Parathyroid adenoma (tissue), 2 donors: ENCODE data around the gene WDR46.

Source experiments
- H2AFZ ChIP-seq: fragments of 300-600 bp; sonication (generic); one replicate; pipeline ENCODE4 v1.7.0; 2017; ENCODE audit warnings: antibody characterized with exemption, mild to moderate bottlenecking
- H3K27ac ChIP-seq: fragments of 300-600 bp; sonication (generic); one replicate; pipeline ENCODE4 v1.7.0; 2017
- H3K27me3 ChIP-seq: fragments of 300-600 bp; sonication (generic); one replicate; pipeline ENCODE4 v1.7.0; 2017; ENCODE audit warnings: low read length; ENCODE audit not compliant: control insufficient read depth, insufficient read depth
- H3K36me3 ChIP-seq: fragments of 300-600 bp; sonication (generic); one replicate; pipeline ENCODE4 v1.7.0; 2017; ENCODE audit warnings: low read length; ENCODE audit not compliant: control insufficient read depth, insufficient read depth
- H3K4me1 ChIP-seq: fragments of 300-600 bp; sonication (generic); one replicate; pipeline ENCODE4 v1.7.0; 2017; ENCODE audit warnings: control low read depth
- H3K4me2 ChIP-seq: fragments of 300-600 bp; sonication (generic); one replicate; pipeline ENCODE4 v1.7.0; 2017; ENCODE audit warnings: low read length
- H3K4me3 ChIP-seq: fragments of 300-600 bp; sonication (generic); one replicate; pipeline ENCODE4 v1.7.0; 2017; ENCODE audit warnings: low read depth, low read length
- H3K79me2 ChIP-seq: fragments of 300-600 bp; sonication (generic); one replicate; pipeline ENCODE4 v1.7.0; 2017; ENCODE audit warnings: control low read depth
- H3K9ac ChIP-seq: fragments of 300-600 bp; sonication (generic); one replicate; pipeline ENCODE4 v1.7.0; 2017; ENCODE audit warnings: mild to moderate bottlenecking
- H3K9me3 ChIP-seq: fragments of 300-600 bp; sonication (generic); one replicate; pipeline ENCODE4 v1.7.0; 2017; ENCODE audit warnings: low read length; ENCODE audit not compliant: control insufficient read depth
- TF ChIP-seq, protein P1 (sequence below): fragments of 300-600 bp; sonication (generic); IDR thresholded peaks from one replicate; pipeline ENCODE4 v1.7.0; 2017; ENCODE audit warnings: antibody characterized with exemption, mild to moderate bottlenecking
- donor health status: primary hyperparathyroidism.

Gene WDR46

DNA sequence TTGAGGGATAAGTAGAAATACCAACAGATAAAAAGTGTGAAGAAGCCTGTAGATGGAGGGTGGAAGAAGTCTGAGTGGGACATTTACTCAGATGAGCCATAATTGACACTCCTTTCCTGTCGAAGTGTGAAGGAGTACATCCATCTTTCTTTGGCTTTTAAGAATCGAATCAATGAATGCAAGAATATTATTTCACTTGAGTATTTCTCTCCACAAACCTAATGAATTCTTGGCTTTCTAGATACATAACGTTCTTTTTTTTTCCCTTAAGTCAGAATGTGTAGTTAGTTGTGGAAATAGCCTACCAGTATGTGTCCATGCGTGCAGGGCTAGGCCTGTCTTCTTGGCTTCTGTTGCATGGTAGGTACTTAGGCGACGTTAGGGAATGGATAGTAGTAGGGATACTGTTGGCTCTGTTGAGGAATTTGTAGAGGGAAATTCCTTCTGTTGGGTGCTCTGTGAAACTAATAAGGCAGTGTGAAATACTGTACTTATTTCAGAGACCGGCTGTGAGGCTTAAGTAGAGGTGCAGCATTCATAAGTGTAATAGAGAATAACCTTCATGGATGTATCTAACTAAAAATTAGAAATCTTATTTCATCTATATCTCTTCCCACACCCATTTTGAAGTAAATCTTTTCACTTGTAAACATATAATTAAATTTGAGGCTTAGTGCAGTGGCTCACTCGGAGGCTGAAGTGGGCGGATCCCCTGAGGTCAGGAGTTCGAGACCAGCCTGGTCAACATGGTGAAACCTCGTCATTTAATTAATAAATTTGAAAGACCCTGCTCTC lies 15.7 kb downstream of the WDR46 start:
- Histone ChIP-seq H3K27me3 (no peaks in the 10 kb centered on the region), H3K4me2 (peak overlapping the region; percentile 84), H3K4me3 (no peak overlapping the region), H3K27ac (no peak overlapping the region), H2AFZ (no peak overlapping the region), H3K9me3 (no peaks in the 10 kb centered on the region), H3K79me2 (peaks cover 6% of the 10 kb centered on the region), H3K4me1 (peaks cover 6% of the 10 kb centered on the region), H3K9ac (no peak overlapping the region), H3K36me3 (no peaks in the 10 kb centered on the region)
- TF ChIP-seq, protein P1, sequence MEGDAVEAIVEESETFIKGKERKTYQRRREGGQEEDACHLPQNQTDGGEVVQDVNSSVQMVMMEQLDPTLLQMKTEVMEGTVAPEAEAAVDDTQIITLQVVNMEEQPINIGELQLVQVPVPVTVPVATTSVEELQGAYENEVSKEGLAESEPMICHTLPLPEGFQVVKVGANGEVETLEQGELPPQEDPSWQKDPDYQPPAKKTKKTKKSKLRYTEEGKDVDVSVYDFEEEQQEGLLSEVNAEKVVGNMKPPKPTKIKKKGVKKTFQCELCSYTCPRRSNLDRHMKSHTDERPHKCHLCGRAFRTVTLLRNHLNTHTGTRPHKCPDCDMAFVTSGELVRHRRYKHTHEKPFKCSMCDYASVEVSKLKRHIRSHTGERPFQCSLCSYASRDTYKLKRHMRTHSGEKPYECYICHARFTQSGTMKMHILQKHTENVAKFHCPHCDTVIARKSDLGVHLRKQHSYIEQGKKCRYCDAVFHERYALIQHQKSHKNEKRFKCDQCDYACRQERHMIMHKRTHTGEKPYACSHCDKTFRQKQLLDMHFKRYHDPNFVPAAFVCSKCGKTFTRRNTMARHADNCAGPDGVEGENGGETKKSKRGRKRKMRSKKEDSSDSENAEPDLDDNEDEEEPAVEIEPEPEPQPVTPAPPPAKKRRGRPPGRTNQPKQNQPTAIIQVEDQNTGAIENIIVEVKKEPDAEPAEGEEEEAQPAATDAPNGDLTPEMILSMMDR = no peak

DNA sequence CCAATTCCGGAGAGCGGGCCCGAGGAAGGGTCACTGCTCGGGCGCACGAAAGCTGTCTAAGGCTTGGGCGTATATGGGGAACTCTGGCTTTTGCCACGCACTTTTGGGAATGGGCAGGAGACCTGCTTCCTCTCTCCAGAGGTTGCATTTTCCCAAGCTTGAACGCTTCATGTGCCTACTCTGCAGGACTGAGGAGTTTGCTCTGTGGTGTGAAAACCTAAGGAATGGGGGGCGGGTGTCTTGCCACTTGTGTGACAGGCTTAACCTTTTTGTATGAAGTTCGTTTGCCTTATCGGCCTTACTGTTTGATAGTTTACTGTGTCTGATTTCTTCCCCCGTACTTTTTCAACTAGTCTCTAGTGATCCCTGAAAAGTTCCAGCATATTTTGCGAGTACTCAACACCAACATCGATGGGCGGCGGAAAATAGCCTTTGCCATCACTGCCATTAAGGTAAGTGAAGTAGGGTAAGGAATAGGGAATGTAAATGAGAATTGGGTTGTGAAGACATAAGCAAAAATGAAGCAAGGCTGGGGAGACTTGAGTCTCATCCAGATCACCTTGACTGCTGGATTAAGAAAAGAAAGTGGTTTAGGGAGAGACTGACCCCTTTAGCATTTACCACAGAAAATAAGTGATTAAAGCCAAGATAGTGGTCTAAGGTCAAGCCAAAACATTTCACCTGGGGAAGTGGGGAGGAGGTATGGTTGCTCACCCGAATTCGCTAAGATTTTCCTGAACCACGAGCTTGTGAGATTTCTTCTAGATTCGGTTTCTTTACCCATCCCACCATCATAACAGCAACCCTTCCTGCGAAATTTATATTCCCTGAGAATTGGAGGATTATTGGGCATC lies 16.5 kb downstream of the WDR46 start:
- H3K36me3 ChIP-seq = no peaks in the 10 kb centered on the region
- no peaks in the 10 kb centered on the region for H3K9me3 ChIP-seq
- peak overlapping the region; percentile 97 for H2AFZ ChIP-seq
- peak overlapping the region; percentile 3 for H3K9ac ChIP-seq
- H3K27ac ChIP-seq = peak overlapping the region; percentile 97
- no peaks in the 10 kb centered on the region for H3K27me3 ChIP-seq
- peaks cover 6% of the 10 kb centered on the region for H3K4me1 ChIP-seq
- peak overlapping the region; percentile 84 for H3K4me2 ChIP-seq
- TF ChIP-seq, protein P1 = no peak
- H3K4me3 ChIP-seq = peak overlapping the region; percentile 86
- H3K79me2 ChIP-seq = peaks cover 6% of the 10 kb centered on the region

DNA sequence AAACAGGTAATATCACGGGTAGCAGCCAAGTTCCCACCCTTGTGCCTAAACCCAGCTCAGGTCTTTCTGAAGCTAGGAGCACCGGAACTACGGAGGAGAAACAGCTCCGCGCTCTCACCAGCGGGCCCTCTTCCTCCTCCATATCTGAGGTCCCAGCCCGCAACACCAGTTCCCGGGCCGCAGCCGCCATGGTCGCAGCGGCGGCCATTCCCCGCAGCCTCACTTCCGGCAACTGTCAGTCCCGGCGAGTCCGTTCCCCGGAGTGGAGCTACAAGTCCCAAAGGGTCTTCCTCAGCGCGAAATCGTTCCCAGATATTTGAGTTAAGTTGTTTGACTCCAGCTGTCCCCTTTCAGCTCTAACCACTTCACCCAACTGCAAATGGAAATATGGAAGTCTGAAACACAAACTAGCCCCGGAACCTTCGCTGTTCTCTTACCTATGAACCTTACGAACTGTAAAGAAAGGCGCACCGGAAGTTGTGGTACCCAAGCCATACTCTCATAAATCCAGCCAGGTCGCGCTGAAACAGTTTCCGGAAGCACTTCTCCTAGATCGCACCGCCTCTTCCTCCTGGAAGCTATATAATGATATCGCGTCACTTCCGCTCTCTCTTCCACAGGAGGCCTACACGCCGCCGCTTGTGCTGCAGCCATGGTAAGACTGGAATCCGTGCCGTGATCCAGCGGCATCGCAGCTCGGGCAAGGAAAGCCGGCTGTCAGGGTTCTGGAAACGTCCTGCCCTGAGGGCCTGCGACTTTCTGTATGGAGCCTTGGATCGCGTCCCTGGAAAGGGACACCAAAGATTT lies 17.4 kb downstream of the WDR46 start, which contains the start of the genes RPS18 and VPS52:
Gene RPS18 (plus strand): TSS at position 608 of the 807 bp plus-strand sequence. CDS start 45 bp downstream, at position 653.
Gene VPS52 (minus strand): TSS at position 409 of the 807 bp plus-strand sequence. CDS start 201 bp downstream, at position 208.
- no peaks in the 10 kb centered on the region for H3K36me3 ChIP-seq
- TF ChIP-seq, protein P1 = no peak
- H2AFZ ChIP-seq = peak within 1 kb of the TSS; percentile 97
- peaks cover 6% of the 10 kb centered on the region for H3K4me1 ChIP-seq
- H3K79me2 ChIP-seq = peaks cover 6% of the 10 kb centered on the region
- H3K27ac ChIP-seq = peak within 1 kb of the TSS; percentile 97
- peak within 1 kb of the TSS; percentile 86 for H3K4me3 ChIP-seq
- peak within 1 kb of the TSS; percentile 84 for H3K4me2 ChIP-seq
- H3K27me3 ChIP-seq = no peaks in the 10 kb centered on the region
- H3K9ac ChIP-seq = peak within 1 kb of the TSS; percentile 91
- no peaks in the 10 kb centered on the region for H3K9me3 ChIP-seq

DNA sequence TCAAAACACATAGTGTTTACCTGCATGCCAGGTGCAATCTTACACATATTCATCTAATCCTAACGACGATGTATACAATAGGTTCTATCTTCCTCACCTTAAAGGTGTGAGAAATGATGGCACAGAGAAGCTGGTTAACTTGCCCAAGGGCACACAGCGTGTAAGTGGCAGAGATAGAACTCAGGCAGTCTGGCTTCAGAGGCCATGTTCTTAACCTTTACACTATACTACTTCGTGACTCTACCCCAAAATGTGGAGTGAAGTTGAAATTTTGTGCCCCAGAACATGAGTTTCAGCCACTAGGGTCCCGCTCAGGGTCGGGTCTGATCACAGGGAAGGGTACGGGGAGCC lies 17.9 kb downstream of the WDR46 start:
- Histone ChIP-seq H3K4me2 (peak overlapping the region; percentile 74), H2AFZ (peak overlapping the region; percentile 97), H3K27ac (peak overlapping the region; percentile 97), H3K36me3 (no peaks in the 10 kb centered on the region), H3K9me3 (no peaks in the 10 kb centered on the region), H3K4me1 (peaks cover 6% of the 10 kb centered on the region), H3K4me3 (peak overlapping the region; percentile 86), H3K79me2 (peaks cover 8% of the 10 kb centered on the region), H3K27me3 (no peaks in the 10 kb centered on the region), H3K9ac (peak overlapping the region; percentile 91)
- TF ChIP-seq, protein P1 = no peak
